Fibroblast of lung (primary cell): ENCODE measurements around the gene HM13.

Experiments
- EZH2 ChIP-seq: IDR thresholded peaks from 2 replicates; pipeline ENCODE4 v1.5.1; 2012; ENCODE audit warnings: low read length, control low read depth, mild to moderate bottlenecking; ENCODE audit errors: missing control alignments
- TF ChIP-seq, protein P1 (sequence below), 2 donors: IDR thresholded peaks in 1 of 2; conservative IDR thresholded peaks in 1 of 2; 1 replicate in 1 of 2; 2 replicates in 1 of 2; pipeline ENCODE4 v1.5.1; 2011 to 2012; ENCODE audit warnings: low read length in 2 of 2, control low read depth in 1 of 2, inconsistent platforms in 1 of 2, low read depth in 1 of 2, mild to moderate bottlenecking in 1 of 2

- TF ChIP-seq, protein P1, sequence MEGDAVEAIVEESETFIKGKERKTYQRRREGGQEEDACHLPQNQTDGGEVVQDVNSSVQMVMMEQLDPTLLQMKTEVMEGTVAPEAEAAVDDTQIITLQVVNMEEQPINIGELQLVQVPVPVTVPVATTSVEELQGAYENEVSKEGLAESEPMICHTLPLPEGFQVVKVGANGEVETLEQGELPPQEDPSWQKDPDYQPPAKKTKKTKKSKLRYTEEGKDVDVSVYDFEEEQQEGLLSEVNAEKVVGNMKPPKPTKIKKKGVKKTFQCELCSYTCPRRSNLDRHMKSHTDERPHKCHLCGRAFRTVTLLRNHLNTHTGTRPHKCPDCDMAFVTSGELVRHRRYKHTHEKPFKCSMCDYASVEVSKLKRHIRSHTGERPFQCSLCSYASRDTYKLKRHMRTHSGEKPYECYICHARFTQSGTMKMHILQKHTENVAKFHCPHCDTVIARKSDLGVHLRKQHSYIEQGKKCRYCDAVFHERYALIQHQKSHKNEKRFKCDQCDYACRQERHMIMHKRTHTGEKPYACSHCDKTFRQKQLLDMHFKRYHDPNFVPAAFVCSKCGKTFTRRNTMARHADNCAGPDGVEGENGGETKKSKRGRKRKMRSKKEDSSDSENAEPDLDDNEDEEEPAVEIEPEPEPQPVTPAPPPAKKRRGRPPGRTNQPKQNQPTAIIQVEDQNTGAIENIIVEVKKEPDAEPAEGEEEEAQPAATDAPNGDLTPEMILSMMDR (conservative IDR thresholded peaks at IDR 0.05 in 1 of 2, IDR thresholded peaks at IDR 0.05 in 1 of 2; ENCODE audit: low read depth in 1 of 2, low read length in 2 of 2): no peak
- TF ChIP-seq EZH2: no peak
These were observed 39.3 kb upstream of the HM13 start, which contains the start of the genes DEFB124 and REM1 for GRCh38 chr20:31474758-31475427.
